GM18909 (cell line): ENCODE results near the gene RNF213.
"Not testable (repeated sequence)": the region's sequence is repeated elsewhere in the genome, so short reads cannot be mapped to it uniquely, and the experiment has no call there.

Experiments used
- ATAC-seq: cut with Tn5 transposase; IDR thresholded peaks from one replicate; pipeline ENCODE4 v1.9.1; 2021; ENCODE audit warnings: mild to moderate bottlenecking; ENCODE audit not compliant: unreplicated experiment, poor library complexity

The RNF213 gene

DNA sequence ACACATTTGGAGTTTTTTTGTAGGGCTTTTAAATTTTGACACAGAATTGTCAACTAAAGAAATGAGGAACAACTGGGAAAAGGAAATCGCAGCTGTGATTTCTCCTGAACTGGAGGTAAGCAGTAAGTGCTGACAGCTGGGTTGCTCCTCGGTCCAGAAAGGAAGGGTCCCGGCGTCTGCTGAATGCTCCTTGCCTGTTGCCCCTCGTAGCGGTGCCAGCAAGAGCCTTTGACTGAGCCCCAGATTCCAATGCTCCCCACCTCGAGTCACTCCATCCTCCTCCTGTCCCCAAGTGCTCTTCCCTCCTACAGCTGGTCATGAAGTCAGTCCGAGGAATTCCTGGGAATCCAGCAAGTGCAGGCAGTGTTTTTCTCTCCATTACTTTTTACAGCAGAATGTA lies 122.3 kb downstream of the RNF213 start:
- no peak for ATAC-seq

GRCh38 chr17:80384078-80384960 lies 123.7 kb downstream of the RNF213 start:
- no peak for ATAC-seq

DNA sequence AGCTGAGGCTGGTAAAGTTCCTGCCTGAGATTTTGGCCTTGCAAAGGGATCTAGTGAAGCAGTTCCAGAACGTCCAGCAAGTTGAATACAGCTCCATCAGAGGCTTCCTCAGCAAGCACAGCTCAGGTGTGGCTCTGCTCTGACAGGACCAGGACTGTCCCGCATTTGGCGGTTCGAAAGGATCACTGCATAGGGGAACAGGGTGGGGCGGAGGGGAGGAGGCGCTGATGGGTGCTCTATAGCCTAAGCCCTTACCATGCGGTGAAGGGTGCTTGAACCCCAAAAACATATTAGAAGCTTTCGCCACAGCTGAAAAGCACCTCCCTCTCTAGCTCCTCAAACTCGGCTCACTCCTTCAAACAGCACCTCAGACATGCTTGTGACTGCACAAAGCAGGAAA lies 124.4 kb downstream of the RNF213 start:
- no peak for ATAC-seq

DNA sequence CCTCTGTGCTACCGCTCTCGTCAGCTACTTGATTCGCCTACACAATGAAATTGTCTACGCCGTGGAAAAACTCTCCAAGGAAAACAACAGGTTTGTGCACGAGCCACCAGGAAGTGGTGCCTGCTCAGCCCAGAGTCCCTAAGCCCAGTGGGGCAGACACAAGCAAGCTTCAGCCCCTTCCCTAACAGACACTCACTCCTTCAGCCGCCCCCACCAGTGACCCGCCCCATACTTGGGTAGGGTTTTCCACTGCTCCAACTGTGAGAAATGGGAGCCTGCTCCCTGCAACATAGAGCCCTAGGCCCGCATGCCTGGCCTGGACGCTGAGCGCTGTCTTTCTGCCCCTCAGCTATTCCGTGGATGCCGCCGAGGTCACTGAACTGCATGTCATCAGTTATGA lies 125.7 kb downstream of the RNF213 start:
- no peak for ATAC-seq

- ATAC-seq, result no peak
Measured at GRCh38 chr17:80387071-80387470, 126.4 kb downstream of the RNF213 start.

DNA sequence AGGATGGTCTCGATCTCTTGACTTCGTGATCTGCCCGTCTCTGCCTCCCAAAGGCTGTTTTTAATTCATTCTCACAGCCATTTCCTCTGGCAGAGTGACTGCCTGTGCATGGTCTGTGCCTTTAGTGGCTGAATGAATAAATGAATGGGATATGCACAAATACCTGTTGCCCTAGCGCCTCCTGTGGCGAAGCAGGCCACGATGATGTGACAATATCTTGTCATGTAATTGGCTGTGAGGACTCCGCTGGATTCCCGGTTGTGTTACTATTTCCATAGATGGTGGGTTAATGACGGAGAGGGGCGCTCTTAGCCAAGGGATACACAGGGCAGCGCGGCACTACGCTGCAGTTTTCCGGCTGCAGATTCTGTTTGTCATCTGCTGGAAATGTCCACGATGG lies 127.5 kb downstream of the RNF213 start:
- ATAC-seq, result no peak

GRCh38 chr17:80388601-80389000 lies 127.9 kb downstream of the RNF213 start:
- ATAC-seq, result no peak

DNA sequence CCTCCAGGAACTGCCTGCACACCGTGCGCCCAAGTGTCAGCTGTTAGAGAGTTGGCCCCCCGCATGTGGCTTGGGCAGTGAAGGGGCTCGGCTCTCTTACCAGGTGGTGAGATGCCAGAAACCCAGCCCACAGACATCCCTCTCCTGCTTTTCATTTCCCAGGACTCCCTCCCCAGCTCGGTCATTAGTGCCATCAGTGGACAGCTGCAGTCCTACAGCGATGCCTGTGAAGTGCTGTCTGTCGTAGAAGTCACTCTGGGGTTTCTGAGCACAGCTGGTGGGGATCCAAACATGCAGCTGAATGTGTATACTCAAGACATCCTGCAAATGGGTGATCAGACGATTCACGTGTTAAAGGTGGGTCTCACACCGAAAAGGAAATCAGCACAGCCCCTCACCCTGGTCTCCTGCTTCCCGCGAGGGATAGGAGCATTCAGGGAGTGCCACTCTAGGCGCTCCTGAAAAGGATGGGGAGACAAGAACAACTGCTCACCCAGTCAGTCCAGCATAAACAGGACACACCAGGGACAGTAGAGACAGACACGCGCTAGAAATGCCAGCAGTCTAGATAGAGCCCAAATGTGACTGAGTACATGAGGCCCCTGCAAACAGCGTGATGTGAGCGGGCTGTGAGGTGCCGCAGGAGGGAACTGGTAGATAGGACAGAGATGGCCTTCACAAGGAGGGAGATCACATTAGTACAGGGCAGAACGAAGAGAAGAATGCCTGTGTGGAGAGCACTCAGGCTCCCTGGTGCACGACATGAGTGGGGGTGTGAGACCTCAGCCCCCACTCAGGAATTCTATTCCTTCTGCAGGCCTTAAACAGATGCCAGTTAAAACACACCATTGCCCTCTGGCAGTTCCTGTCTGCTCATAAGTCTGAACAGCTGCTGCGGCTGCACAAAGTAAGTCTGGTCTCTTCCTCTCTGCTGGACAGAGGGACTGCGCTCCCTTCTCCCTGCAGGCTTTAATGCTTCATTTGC lies 128.7 kb downstream of the RNF213 start:
- ATAC-seq, result no peak

GRCh38 chr17:80393241-80393890 lies 132.7 kb downstream of the RNF213 start:
- ATAC-seq, result no peak

GRCh38 chr17:80393961-80394360 lies 133.3 kb downstream of the RNF213 start:
- no peak for ATAC-seq

- ATAC-seq, result no peak
Measured at GRCh38 chr17:80394629-80395216, 134.1 kb downstream of the RNF213 start.

DNA sequence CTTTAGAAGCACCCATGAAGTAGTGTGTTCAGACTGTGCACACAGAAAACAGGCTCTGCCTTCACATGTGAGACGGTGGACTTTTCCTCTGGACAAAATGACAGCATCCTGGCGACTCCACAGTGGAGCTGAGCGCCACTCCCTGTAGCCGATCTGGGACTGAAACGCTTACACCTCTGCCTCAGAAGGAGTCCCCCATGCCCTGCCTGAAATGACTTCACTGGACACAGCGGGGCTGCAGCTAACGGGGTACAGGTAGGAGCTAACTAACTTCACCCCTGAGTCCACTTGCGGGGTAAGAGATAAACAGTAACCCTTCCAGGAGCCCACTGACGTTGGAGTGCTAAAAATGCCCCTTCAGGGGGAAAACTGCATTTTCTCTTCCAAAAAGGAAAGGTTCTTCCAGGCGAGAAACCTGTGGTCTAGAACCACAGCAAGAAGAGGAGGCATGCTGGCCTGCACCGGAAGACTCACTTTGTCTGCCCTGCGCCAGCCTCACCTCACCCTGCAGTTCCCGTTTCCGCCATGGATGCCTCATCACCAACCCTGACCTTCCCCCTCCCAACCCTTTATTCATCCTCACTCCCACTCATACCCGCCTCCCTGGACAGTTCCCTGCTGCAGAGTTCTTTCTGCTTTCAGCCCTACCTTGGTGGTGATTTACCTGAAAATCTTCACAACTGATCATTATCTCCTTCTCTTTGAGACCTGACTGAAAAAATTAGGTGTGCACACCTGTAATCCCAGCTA lies 134.9 kb downstream of the RNF213 start:
- no peak for ATAC-seq

- ATAC-seq, result no peak
Measured at GRCh38 chr17:80396157-80397033, 135.7 kb downstream of the RNF213 start.

- no peak for ATAC-seq
Measured at GRCh38 chr17:80397034-80397387, 136.4 kb downstream of the RNF213 start.

GRCh38 chr17:80397686-80398085 lies 137.0 kb downstream of the RNF213 start:
- no peak for ATAC-seq

GRCh38 chr17:80401086-80401485 lies 140.4 kb downstream of the RNF213 start:
- ATAC-seq, result not testable (repeated sequence)

DNA sequence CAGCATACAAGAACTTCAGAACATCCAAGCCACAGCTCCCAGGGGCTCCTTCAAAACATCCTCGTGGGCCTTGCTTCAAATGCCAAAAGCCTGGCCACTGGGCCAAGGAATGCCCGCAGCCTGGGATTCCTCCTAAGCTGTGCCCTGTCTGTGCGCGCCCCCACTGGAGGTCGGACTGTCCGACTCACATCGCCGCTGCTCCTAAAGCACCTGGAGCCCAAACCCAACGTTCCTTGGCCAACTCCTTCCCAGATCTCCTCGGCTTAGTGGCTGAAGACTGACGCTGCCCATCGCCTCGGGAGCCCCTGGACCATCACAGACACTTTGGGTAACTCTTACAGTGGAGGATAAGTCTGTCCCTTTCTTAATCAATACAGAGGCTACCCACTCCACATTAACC lies 141.4 kb downstream of the RNF213 start:
- ATAC-seq, result not testable (repeated sequence)

DNA sequence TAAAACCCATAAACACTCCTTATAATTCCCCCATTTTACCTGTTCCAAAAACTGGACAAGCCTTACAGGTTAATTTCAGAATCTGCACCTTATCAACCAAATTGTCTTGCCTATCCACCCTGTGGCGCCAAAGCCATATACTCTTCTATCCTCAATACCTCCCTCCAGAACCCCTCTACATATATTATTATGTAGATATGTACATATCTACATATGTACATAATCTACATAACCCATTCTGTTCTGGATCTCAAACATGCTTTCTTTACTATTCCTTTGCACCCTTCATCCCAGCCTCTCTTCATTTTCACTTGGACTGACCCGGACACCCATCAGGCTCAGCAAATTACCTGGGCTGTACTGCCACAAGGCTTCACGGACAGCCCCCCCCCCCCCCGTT lies 142.3 kb downstream of the RNF213 start:
- no peak for ATAC-seq

DNA sequence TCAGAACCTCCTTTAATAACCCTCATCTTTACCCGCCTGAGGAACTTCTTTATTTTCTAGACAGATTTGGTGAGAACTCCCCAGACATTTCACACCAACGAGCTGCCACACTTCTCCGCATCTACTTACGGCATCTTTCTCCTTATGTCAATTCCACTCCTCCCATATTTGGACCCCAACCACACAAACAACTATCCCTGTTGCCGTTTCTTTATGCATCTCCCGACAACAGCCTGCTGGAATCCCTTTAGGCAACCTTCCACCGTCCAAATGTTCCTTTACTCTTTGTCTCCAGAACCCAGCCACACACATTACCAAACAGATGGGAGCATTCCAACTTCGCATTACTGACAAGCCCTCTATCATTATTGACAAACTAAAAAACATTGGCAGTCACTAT lies 145.5 kb downstream of the RNF213 start:
- ATAC-seq, result no peak
